Measurements from ENCODE around the gene ZNF223.

Gene ZNF223

DNA sequence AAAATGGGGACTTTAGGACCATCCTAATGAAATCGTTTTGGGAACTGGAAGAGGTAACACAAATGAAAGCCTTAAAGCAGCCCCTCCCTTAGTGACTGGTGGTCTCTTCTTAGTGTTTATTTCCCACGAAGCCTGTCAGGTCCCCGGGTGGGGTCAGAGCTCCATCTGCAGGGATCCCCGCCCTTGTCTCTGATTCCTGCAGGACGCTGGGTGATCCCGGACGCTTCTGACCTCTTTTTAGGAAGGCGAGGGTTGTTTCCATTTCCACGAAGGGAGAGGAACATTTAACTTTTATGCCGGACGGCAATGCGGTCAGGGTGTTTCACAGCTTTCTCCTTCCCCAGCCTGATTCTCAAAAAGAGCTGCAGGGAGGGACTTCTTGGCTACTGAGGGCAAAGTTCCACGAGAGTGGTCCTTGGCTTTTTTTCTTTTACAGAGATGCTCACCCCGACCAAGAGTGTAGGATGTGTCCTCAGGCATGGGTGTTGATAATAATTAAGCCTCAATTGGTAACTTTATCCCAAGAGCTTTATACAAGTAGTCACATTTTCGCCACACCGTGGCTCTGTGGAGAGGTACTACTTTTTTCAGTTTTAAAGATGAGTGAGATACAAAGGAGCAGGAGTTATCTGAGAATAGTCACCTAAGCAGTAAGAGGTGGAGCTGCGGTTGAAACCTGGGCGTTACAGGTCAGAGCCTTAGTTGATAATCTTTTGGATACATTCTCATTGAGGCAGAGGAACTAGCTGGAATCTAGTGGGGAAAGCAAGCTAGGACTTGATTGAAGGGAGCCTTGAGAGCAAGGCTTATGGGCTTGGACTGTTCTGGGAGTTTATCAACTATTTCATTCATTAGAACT lies 20.9 kb downstream of the ZNF223 start:
- DNase-seq = no peak

DNA sequence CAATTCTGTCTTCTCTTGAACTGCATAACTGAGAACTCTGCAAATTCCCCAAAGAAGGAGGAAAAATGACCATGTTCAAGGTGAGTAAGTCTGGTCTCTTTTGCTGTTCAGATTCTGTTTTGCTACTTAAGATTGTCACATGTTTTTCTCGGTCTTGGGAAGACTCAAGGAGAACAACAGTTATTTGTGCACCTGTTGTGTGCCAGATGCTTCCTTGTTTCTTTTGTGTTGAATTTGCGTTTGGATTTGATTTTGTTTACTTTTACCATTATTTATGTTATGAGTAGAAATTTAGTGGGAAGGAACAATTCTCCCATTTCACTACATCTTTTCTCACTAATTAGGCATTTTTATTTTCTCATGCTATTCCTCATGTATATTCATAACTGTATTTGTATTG lies 24.5 kb downstream of the ZNF223 start:
- DNase-seq = no peak

- no peak for DNase-seq
Measured at GRCh38 chr19:44092108-44092507, 40.3 kb downstream of the ZNF223 start.

- DNase-seq = peak; percentile 91 to 93
Measured at GRCh38 chr19:44093931-44094765, 42.3 kb downstream of the ZNF223 start, which contains the start of gene ZNF224. Gene ZNF224, plus strand, starts transcription at chr19:44094361. Its CDS starts 3,513 bp downstream, at chr19:44097874.

DNA sequence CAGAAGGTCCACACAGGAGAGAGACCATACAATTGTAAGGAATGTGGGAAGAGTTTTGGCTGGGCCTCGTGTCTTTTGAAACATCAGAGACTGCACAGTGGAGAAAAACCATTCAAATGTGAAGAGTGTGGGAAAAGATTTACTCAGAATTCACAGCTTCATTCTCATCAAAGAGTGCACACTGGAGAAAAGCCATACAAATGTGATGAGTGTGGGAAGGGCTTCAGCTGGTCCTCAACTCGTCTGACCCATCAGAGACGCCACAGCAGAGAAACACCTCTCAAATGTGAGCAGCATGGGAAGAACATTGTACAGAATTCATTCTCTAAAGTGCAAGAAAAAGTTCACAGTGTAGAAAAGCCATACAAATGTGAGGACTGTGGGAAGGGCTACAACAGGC lies 55.9 kb downstream of the ZNF223 start:
- DNase-seq = no peak

- DNase-seq = no peak
Measured at GRCh38 chr19:44109458-44109857, 57.6 kb downstream of the ZNF223 start.

GRCh38 chr19:44111910-44112463 lies 60.2 kb downstream of the ZNF223 start:
- peak; percentile 54 to 87 for DNase-seq

DNA sequence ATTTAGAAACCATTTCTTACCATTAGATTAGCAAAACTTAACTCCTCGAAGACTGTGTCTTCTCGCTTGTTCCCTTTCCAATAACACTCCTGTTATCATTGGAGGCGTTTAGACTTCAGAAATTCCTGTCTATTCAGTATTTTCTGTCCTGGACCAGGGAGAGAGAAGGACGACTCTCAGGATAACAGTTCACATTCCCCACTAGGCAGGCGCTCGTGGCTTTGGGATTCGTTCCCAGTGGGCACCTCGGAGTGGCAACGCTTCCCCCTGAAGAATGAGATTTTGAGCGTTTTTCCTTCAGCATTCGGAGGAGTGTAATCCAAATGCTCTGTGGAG lies 60.9 kb downstream of the ZNF223 start:
- no peak for DNase-seq

DNA sequence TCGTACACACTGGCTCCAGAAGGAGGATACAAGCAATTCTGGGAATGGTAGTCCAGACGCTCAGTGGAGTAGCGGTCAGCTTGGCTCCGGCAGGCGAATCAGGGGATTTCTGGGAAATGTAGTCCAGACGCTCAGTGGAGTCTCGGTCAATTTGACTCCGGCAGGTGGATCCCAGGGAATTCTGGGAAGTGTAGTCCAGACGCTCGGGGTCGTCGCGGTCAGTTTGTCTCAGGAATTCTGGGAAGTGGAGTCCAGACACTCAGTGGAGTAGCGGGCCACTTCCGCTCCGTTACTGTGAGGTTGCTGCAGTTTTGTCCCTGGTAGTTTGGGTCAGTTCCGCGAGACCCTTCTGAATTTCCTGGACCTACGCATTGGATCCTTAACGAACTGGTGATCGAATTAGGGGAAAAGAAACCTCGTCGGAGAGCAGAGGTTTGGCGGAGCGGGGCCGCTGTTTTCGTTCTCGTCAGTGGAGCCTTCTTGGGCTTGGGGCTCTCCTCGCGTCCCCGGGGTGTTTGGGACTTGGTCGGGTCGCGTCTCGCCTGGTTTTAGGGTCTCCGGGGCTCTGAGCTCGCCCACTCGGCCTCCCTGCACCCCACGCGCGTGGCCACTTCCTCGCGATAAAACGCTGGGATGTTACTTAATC lies 61.4 kb downstream of the ZNF223 start, which contains the start of gene ZNF225:
Gene ZNF225, plus strand, starts transcription at position 262 of the 646 bp plus-strand sequence. CDS start 2,429 bp downstream, outside the sequence.
- DNase-seq = peak; percentile 93 to 99

GRCh38 chr19:44113784-44114390 lies 62.1 kb downstream of the ZNF223 start:
- no peak for DNase-seq
